ENCODE measurements around the gene OTUB1. TPM values are rescaled to one million over a fixed set of nuclear protein-coding genes. Genes with fewer than 3 reads are reported as not detected.

OTUB1 gene
- total RNA-seq, 1 donor: 34.4 TPM

DNA sequence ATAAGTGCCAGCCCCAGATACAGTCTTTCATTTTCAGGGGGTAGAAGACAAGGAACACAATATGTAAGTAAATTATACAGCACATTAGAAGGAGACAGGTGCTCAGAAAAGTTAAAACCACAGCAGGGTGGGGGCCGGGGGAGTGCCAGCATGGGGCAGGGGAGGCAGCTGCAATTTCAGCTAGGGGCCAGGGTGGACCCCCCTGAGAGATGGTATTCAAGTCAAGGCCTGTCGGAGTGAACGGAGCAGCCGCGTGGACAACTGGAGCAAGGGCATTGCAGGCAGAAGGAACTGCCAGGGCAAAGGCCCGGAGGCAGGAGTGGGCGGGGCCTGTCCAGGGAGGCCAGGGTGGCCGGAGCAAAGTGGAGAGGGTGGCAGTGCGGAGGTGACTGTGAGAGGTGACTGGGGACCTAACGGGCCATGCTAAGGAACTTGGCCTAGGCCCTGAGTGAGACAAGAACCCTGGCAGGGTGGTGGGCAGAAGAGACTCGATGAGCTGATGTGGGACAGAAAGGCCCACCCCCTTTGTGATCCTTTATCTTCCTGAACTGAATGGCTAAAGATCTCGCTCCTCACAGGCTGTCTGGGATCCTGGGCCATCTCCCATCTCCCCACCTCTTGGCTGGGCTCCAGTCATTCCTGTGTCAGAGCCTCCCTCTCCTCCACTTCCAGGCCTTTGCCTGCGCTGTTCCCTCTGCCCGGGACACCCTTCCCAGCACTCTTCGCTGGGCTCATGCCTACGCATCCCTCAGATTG is 27.1 kb downstream of the OTUB1 start:
- TF ChIP-seq CTCF (IDR thresholded peaks at IDR 0.05; ENCODE audit: extremely low read depth, low read depth, low read length): no peak
- Histone ChIP-seq H3K4me3 (ENCODE audit: insufficient read depth, low read length) (no peak overlapping the region), H3K79me2 (ENCODE audit: insufficient read depth, low read length) (no peaks in the 10 kb centered on the region), H3K27me3 (ENCODE audit: insufficient read depth, low read length) (no peaks in the 10 kb centered on the region), H3K27ac (ENCODE audit: low read depth, low read length) (no peak overlapping the region), H3K4me1 (ENCODE audit: insufficient read depth, low read length) (no peaks in the 10 kb centered on the region), H3K36me3 (ENCODE audit: insufficient read depth, low read length) (no peaks in the 10 kb centered on the region), H4K20me1 (ENCODE audit: insufficient read depth, low read length) (no peaks in the 10 kb centered on the region), H3K9me3 (ENCODE audit: low read depth, low read length) (no peaks in the 10 kb centered on the region), H3K4me2 (ENCODE audit: insufficient read depth, low read length) (no peak overlapping the region), H2AFZ (ENCODE audit: low read length) (no peak overlapping the region)
- DNase-seq (ENCODE audit: insufficient read length, low spot score, missing footprints): no peak

GRCh38 chr11:64014356-64014755 is 28.1 kb downstream of the OTUB1 start:
- H3K27me3 ChIP-seq (ENCODE audit: insufficient read depth, low read length): no peaks in the 10 kb centered on the region
- no peak for DNase-seq (ENCODE audit: insufficient read length, low spot score, missing footprints)
- H3K4me3 ChIP-seq (ENCODE audit: insufficient read depth, low read length): no peak overlapping the region
- no peaks in the 10 kb centered on the region for H3K79me2 ChIP-seq (ENCODE audit: insufficient read depth, low read length)
- no peak overlapping the region for H2AFZ ChIP-seq (ENCODE audit: low read length)
- no peak overlapping the region for H3K4me2 ChIP-seq (ENCODE audit: insufficient read depth, low read length)
- no peaks in the 10 kb centered on the region for H4K20me1 ChIP-seq (ENCODE audit: insufficient read depth, low read length)
- no peaks in the 10 kb centered on the region for H3K36me3 ChIP-seq (ENCODE audit: insufficient read depth, low read length)
- no peaks in the 10 kb centered on the region for H3K4me1 ChIP-seq (ENCODE audit: insufficient read depth, low read length)
- no peak for TF ChIP-seq CTCF (IDR thresholded peaks at IDR 0.05; ENCODE audit: extremely low read depth, low read depth, low read length)
- H3K9me3 ChIP-seq (ENCODE audit: low read depth, low read length): no peaks in the 10 kb centered on the region
- no peak overlapping the region for H3K27ac ChIP-seq (ENCODE audit: low read depth, low read length)

DNA sequence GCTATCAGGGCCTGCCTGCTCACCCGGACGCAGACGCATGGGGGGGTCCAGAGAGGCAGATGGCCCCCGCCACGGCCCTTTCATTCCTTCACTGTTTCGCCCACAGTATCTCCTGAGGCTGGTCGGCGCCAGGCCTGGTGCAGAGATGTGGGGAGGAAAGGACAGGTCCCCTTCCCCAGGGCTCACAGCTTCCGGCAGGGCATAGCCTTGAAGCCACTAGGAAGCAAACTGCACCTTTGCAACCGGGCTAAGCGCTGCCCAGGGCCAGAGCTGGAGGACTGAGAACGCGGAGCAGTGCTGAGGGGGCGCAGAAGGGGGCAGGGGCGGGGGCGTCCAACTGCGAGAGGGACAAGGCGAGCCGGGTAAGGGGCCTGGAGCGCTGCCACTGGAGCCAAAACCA is 29.3 kb downstream of the OTUB1 start:
- DNase-seq (ENCODE audit: insufficient read length, low spot score, missing footprints): no peak
- Histone ChIP-seq H3K4me2 (ENCODE audit: insufficient read depth, low read length) (no peak overlapping the region), H3K4me1 (ENCODE audit: insufficient read depth, low read length) (no peaks in the 10 kb centered on the region), H4K20me1 (ENCODE audit: insufficient read depth, low read length) (no peaks in the 10 kb centered on the region), H3K79me2 (ENCODE audit: insufficient read depth, low read length) (no peaks in the 10 kb centered on the region), H2AFZ (ENCODE audit: low read length) (no peak overlapping the region), H3K27ac (ENCODE audit: low read depth, low read length) (no peak overlapping the region), H3K4me3 (ENCODE audit: insufficient read depth, low read length) (no peak overlapping the region), H3K9me3 (ENCODE audit: low read depth, low read length) (no peaks in the 10 kb centered on the region), H3K36me3 (ENCODE audit: insufficient read depth, low read length) (no peaks in the 10 kb centered on the region), H3K27me3 (ENCODE audit: insufficient read depth, low read length) (no peaks in the 10 kb centered on the region)
- no peak for TF ChIP-seq CTCF (IDR thresholded peaks at IDR 0.05; ENCODE audit: extremely low read depth, low read depth, low read length)

DNA sequence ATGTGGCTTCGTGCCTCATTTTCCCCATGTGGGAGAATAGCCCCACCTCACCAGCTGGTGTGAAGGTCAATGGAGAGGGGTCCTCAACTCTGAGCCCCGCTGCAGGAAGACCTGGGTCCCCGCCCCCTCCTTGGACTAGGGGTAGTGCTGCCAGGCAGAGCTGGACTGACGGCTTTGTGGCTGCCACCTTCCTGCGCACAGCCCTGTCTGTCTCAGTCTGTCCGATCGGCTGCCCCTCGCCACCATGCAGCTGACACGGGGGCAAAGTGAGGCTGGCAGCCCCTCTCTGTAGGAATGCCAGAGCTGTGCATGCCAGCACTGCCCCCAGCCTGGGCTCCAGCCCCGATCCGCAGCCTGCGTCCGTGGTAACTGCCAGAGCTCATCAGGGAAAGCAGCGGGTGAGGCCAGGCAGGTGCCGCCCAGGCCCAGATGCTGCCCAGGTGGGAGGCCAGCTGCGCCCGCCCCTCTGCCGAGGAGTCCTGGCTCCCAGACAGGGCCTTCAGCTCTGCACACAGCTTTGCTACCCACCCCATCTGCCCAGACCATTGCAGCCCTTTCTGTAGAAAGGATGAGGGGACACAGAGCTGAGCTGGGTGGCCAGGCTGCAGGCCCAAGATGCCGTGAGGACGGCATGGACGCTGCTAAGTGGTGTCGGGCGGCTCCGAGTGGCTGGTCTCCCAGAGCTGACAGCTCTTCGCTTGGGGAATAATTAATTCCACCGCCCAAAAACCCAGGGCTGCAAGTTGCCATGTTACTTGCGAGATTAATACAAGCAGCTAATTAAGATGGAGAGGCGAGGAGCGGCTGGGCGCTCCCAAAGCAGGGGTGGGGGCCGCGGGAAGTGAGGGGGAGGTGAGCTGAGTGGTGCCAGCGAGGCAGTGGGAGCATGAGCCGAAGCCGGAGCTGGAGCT is 30.0 kb downstream of the OTUB1 start:
- H3K4me3 ChIP-seq (ENCODE audit: insufficient read depth, low read length): no peak overlapping the region
- H2AFZ ChIP-seq (ENCODE audit: low read length): no peak overlapping the region
- no peaks in the 10 kb centered on the region for H4K20me1 ChIP-seq (ENCODE audit: insufficient read depth, low read length)
- no peak for TF ChIP-seq CTCF (IDR thresholded peaks at IDR 0.05; ENCODE audit: extremely low read depth, low read depth, low read length)
- no peaks in the 10 kb centered on the region for H3K27me3 ChIP-seq (ENCODE audit: insufficient read depth, low read length)
- no peaks in the 10 kb centered on the region for H3K79me2 ChIP-seq (ENCODE audit: insufficient read depth, low read length)
- DNase-seq (ENCODE audit: insufficient read length, low spot score, missing footprints): no peak
- no peak overlapping the region for H3K27ac ChIP-seq (ENCODE audit: low read depth, low read length)
- H3K4me2 ChIP-seq (ENCODE audit: insufficient read depth, low read length): no peak overlapping the region
- no peaks in the 10 kb centered on the region for H3K9me3 ChIP-seq (ENCODE audit: low read depth, low read length)
- H3K36me3 ChIP-seq (ENCODE audit: insufficient read depth, low read length): no peaks in the 10 kb centered on the region
- H3K4me1 ChIP-seq (ENCODE audit: insufficient read depth, low read length): no peaks in the 10 kb centered on the region
